Measurements from ENCODE around the gene BRI3.
A peak's percentile ranks its signal among the peaks of the same experiment; 100 is the strongest.

BRI3 gene

DNA sequence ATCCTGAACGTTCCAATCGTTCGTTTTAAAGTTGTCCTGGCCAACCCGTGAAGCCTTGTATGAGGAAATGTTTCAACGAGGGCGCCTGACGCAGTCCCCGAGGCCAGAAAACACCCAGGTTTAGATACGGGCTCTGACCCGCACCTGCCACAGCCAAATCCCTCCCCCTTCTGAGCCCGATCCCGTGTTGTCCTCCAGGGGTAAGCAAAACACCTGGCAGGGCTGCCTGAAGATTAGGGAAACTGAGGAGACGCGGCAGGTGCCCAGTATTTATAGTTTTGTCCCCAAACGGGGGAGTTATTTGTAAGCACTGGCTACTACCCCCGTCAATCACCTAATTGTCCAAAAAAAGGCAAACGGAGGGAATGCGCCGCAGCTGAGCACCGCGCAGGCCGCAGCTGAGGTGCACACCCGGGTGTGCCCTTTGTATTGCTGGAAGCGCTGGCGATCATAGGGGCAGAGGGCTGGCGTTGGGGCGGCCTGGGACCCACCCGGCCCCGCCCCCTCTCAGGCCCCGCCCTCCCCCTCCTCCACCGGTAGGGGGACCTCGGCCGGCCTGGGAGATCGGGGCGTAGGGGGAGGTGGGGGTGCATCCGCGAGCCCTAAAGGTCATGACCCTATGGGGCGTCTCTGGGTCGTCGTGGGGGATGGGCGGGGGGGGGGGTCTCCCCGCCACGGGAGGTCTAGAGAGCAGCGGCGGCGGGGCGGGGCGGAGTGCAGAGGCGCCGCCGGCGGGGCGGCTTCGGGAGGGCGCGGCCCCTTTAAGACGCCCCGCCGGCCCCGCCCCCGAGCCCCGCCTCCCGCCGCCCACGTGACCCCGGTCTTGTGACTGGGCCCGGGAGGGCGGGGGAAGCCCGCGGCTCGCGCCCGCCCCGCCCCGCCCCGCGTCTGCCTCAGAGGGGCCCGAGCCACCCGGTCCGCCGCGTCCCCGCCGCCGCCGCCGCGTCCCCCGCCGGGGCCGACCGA lies at the start of gene BRI3:
BRI3 (plus strand) TSS at position 896 of the 966 bp plus-strand sequence. CDS start 110 bp downstream, outside the sequence.
- DNase-seq (ENCODE audit: low read depth): peak; percentile 89

DNA sequence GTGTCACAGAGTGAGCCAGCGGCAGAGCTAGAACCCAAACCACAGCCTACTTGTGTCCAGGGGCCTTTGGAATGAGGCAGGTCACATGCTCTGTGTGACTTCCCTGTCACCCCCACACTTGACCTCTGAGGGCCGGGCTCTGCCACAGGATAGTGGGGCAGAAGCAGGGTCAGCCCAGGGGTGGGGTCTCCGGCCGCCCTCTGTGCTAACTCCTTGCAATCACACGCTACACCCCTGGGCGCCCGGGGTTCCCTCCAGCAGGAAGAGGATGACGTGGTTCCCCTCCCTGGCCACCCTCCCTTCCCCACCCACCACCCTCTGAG lies 49.3 kb upstream of the BRI3 start:
- DNase-seq (ENCODE audit: low read depth): no peak

DNA sequence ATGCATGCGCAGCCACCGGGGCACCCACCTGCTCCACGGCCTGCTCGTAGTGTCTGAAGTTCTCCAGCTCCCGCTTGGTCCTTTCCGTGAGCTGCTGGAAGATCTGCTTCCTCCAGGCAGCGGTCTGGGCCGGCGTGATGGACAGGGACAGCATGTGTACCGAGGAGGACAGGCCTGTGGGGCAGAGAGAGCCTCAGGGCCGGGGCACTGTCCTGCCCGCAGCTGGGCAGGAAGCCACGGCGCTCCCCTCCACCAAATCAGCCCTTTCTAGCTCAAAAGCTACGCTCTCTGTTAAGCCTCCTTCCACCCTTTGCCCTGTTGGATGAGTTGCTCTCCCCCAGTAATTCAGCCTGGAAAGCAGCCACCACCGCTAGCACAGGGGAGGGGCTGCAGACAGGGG lies 48.7 kb upstream of the BRI3 start:
- no peak for DNase-seq (ENCODE audit: low read depth)

- DNase-seq (ENCODE audit: low read depth): no peak
These were observed 48.0 kb upstream of the BRI3 start for GRCh38 chr7:98233219-98234070.

GRCh38 chr7:98234429-98235147 lies 46.9 kb upstream of the BRI3 start:
- DNase-seq (ENCODE audit: low read depth): no peak

DNA sequence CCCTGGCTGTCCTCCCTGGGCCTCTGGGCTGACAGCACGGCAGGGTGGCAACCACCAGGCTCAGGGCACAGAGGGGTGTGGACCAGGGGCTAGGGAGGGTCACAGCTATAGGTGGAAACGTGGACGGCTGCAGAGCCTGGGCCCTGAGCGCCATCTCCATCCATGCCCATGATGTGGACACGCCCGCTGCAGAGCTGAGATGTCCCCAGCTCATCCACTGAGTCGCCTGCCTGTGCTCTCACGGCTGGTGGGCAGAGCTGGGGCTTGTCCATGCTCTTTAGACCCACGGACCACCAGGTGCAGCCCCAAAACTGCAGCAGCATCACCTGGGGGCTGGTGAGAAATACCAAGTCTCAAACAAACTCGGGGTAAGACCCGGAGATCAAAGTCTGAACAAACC lies 45.6 kb upstream of the BRI3 start:
- no peak for DNase-seq (ENCODE audit: low read depth)

- no peak for DNase-seq (ENCODE audit: low read depth)
These were observed 44.9 kb upstream of the BRI3 start for GRCh38 chr7:98236355-98237185.

DNA sequence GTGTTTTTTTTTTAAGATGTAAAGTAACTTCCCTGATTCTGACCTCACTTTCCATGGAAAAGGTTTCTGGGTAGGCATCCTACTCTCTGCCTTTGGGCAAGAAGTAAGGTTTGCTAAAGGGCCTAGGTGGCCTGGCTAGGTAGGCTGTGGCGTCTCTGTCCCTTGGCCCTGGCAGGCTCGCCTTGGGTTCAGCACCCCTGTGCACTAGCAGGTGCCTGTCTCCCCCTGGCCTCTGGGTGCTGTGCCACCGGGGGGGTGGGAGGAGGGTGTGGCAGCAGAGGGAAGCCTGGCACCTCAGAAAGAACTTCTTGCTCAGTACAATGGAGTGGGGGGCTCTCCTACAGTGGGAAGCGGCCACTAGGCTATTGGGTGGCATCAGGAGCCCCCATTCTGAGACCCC lies 43.4 kb upstream of the BRI3 start:
- DNase-seq (ENCODE audit: low read depth): no peak

DNA sequence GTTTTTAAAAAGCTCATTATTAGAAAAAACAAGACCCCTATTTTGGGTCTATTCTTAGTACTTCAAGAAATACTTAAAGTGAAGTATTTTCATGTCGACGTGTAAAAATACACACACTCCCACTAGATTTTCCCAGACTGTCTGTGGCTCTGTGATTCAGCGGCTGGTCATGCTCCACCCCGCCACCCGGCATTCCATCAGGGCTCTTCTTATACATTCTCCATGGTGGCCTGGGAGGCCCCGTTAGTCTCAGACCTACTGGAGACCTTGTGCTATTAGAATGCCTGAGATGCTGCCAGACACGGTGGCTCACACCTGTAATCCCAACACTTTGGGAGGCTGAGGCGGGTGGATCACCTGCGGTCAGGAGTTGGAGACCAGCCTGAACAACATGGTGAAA lies 42.5 kb upstream of the BRI3 start:
- DNase-seq (ENCODE audit: low read depth): no peak

- DNase-seq (ENCODE audit: low read depth): no peak
These were observed 40.4 kb upstream of the BRI3 start for GRCh38 chr7:98240961-98241673.

DNA sequence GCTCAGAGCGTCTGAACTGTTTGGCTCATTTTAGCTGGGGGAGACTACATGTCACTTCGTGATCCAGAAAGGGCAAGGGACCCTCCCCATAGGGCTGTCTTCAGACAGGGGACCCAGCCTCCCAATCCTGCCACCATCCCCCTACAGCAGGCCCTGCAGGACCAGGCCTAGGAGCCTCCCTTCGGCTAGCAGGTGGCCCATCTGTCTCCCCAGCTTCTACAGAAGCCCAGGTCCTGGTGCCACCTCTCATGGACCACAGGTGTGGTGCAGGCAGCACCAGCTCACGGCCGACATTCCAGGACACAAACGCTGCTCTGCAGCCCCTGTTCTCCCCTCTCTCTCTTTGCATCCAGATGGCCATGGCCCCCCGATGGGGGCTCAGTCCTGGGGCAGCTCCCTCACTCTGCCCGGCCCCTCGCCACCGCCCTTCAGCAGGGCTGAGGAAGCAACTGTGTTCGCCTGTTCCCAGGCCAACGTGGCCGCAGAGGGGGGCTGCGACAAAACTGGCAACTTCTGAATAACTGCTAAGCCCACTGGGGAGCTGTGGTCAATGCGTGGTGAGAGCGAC lies 39.7 kb upstream of the BRI3 start:
- DNase-seq (ENCODE audit: low read depth): no peak

DNA sequence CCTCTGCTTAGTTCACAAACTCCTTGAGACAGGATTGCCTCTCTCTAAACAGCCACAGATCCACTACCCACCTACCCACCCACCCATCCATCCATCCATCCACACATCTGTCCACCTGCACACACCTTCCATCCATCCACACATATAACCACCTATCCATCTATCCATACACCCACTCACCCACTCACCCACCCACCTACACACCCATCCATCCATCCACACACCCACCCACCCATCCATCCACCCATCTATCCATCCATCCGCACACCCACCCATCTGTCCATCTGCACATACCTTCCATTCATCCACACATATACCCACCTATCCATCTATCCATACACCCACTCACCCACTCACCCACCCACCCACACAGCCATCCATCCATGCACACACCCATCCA lies 39.1 kb upstream of the BRI3 start:
- DNase-seq (ENCODE audit: low read depth): no peak

- no peak for DNase-seq (ENCODE audit: low read depth)
These were observed 38.6 kb upstream of the BRI3 start for GRCh38 chr7:98242934-98243333.

DNA sequence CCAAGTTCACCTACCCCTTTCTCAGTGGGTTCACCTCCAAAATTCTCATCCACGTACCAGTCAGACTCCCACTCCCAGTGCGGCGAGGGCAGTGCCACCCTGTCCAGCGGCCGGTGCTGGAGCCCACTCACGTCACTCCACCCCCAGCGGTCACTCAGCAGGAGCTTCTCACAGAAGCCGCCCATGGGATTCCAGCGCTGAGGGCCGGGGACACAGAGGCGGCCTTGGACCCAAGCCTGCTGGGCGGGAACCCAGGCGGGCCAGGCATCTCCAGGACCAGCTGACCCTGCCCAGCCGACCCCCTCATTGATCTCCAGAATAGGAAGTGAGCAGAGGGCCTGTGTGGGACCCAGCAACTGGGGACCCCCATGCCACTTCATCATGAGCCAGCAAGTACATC lies 36.6 kb upstream of the BRI3 start:
- no peak for DNase-seq (ENCODE audit: low read depth)

- DNase-seq (ENCODE audit: low read depth): no peak
These were observed 33.3 kb upstream of the BRI3 start for GRCh38 chr7:98248156-98248555.

- DNase-seq (ENCODE audit: low read depth): no peak
These were observed 32.4 kb upstream of the BRI3 start for GRCh38 chr7:98249106-98249505.

- no peak for DNase-seq (ENCODE audit: low read depth)
These were observed 30.7 kb upstream of the BRI3 start for GRCh38 chr7:98250789-98251188.

DNA sequence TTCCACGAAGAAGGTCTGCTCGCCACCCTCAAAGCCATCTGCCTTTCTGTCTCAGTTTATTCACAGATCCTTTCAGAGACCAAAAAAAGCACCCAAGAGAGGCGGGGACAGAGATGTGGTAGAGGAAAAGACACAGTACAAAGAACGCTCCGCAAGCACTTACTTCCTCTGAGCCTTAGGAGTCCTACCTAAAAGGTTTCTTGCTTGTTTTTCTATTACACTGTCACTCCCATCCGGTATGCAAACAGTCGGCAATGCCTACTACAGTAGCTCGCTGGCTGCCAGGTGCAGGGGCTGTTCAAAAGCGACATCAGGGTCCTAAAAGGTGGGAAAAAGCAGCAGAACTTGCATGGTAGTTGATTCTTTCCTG lies 30.3 kb upstream of the BRI3 start:
- no peak for DNase-seq (ENCODE audit: low read depth)

GRCh38 chr7:98251601-98252424 lies 29.7 kb upstream of the BRI3 start, which contains the start of gene TECPR1:
Gene TECPR1, minus strand, starts transcription at chr7:98252232. Its CDS starts 6,086 bp downstream, at chr7:98246146.
- peak; percentile 73 for DNase-seq (ENCODE audit: low read depth)

Data from stimulated activated CD8-positive, alpha-beta memory T cell treated with anti-CD3 and anti-CD28 coated beads, Interleukin-12 subunit alpha, Interleukin-12 subunit beta, amount 100 ng/mL, for 4 hours (primary cell).